DMS79 (cell line): ENCODE data around the gene DPH2.

Experiments
- DNase-seq: peaks from one replicate; lab custom pipeline; 2025; lab: John Stamatoyannopoulos, UW

DPH2 gene

GRCh38 chr1:43984855-43985254, 15.0 kb downstream of the DPH2 start:
- no peak for DNase-seq

- no peak for DNase-seq
These were observed 16.3 kb downstream of the DPH2 start for GRCh38 chr1:43985984-43986595.

GRCh38 chr1:43986712-43987111, 16.9 kb downstream of the DPH2 start:
- DNase-seq, result no peak

- no peak for DNase-seq
These were observed 17.5 kb downstream of the DPH2 start for GRCh38 chr1:43987159-43987902.

GRCh38 chr1:43990271-43991199, 20.7 kb downstream of the DPH2 start:
- DNase-seq, result no peak

- no peak for DNase-seq
These were observed 21.3 kb downstream of the DPH2 start for GRCh38 chr1:43991200-43991475.

GRCh38 chr1:43991476-43992231, 21.8 kb downstream of the DPH2 start, which contains the start of gene CCDC24:
Gene CCDC24 (plus strand): TSS chr1:43991599. CDS start chr1:43991879, 280 bp downstream.
- peak; percentile 82 for DNase-seq

- peak; percentile 70 for DNase-seq
These were observed 22.6 kb downstream of the DPH2 start for GRCh38 chr1:43992232-43992995.

- no peak for DNase-seq
These were observed 23.6 kb downstream of the DPH2 start for GRCh38 chr1:43993206-43993914.

- no peak for DNase-seq
These were observed 24.3 kb downstream of the DPH2 start for GRCh38 chr1:43994071-43994470.

- no peak for DNase-seq
These were observed 25.3 kb downstream of the DPH2 start for GRCh38 chr1:43994794-43995790.

- no peak for DNase-seq
These were observed 26.3 kb downstream of the DPH2 start for GRCh38 chr1:43995984-43996732.

- DNase-seq, result no peak
These were observed 26.9 kb downstream of the DPH2 start for GRCh38 chr1:43996733-43997115.

GRCh38 chr1:43997295-43997999, 27.6 kb downstream of the DPH2 start:
- DNase-seq, result no peak

GRCh38 chr1:43998000-43998378, 28.2 kb downstream of the DPH2 start:
- no peak for DNase-seq

GRCh38 chr1:43999455-43999854, 29.6 kb downstream of the DPH2 start:
- DNase-seq, result no peak

GRCh38 chr1:44000122-44000665, 30.4 kb downstream of the DPH2 start:
- DNase-seq, result no peak

- DNase-seq, result no peak
These were observed 32.4 kb downstream of the DPH2 start for GRCh38 chr1:44002165-44002564.
